ENCODE results near the gene TTLL5.

TTLL5 gene

GRCh38 chr14:75876530-75876929, 215.5 kb downstream of the TTLL5 start:
- DNase-seq, result no peak

GRCh38 chr14:75877292-75877691, 216.2 kb downstream of the TTLL5 start:
- DNase-seq, result no peak

GRCh38 chr14:75877884-75878283, 216.8 kb downstream of the TTLL5 start:
- no peak for DNase-seq

- no peak for DNase-seq
These were observed 218.0 kb downstream of the TTLL5 start for GRCh38 chr14:75879031-75879430.

- no peak for DNase-seq
These were observed 219.5 kb downstream of the TTLL5 start for GRCh38 chr14:75880512-75880911.

- DNase-seq, result no peak
These were observed 220.9 kb downstream of the TTLL5 start for GRCh38 chr14:75881994-75882393.

GRCh38 chr14:75884198-75884611, 223.2 kb downstream of the TTLL5 start:
- DNase-seq, result no peak

GRCh38 chr14:75885829-75886228, 224.8 kb downstream of the TTLL5 start:
- DNase-seq, result no peak

GRCh38 chr14:75886636-75887348, 225.7 kb downstream of the TTLL5 start:
- DNase-seq, result no peak

GRCh38 chr14:75888945-75889344, 227.9 kb downstream of the TTLL5 start:
- no peak for DNase-seq

GRCh38 chr14:75896341-75896740, 235.3 kb downstream of the TTLL5 start:
- no peak for DNase-seq

- no peak for DNase-seq
These were observed 243.3 kb downstream of the TTLL5 start for GRCh38 chr14:75904311-75904710.

GRCh38 chr14:75905147-75905904, 244.3 kb downstream of the TTLL5 start:
- DNase-seq, result no peak

- no peak for DNase-seq
These were observed 245.2 kb downstream of the TTLL5 start for GRCh38 chr14:75906228-75906627.

GRCh38 chr14:75906680-75907280, 245.7 kb downstream of the TTLL5 start:
- DNase-seq, result peak; percentile 68

GRCh38 chr14:75907756-75908359, 246.8 kb downstream of the TTLL5 start:
- no peak for DNase-seq

GRCh38 chr14:75909630-75910029, 248.6 kb downstream of the TTLL5 start:
- DNase-seq, result no peak

GRCh38 chr14:75910048-75910447, 249.0 kb downstream of the TTLL5 start:
- DNase-seq, result no peak

- DNase-seq, result no peak
These were observed 250.8 kb downstream of the TTLL5 start for GRCh38 chr14:75911883-75912282.

- no peak for DNase-seq
These were observed 252.1 kb downstream of the TTLL5 start for GRCh38 chr14:75913183-75913582.

- no peak for DNase-seq
These were observed 254.0 kb downstream of the TTLL5 start for GRCh38 chr14:75915045-75915444.

GRCh38 chr14:75917322-75917945, 256.4 kb downstream of the TTLL5 start:
- no peak for DNase-seq

- no peak for DNase-seq
These were observed 256.9 kb downstream of the TTLL5 start for GRCh38 chr14:75917946-75918335.
